Thoracic aorta (tissue), 2 donors: ENCODE data around the gene NCOA6. TPM values are rescaled to one million over a fixed set of nuclear protein-coding genes. Genes with fewer than 3 reads are reported as not detected.

Experiments used
- ATAC-seq: fragments of 150-250 bp; one replicate; pipeline ENCODE4 v1.8.0; 2017; ENCODE audit warnings: low read depth; ENCODE audit not compliant: insufficient number of reproducible peaks, low FRiP score
- DNase-seq: peaks from one replicate; pipeline ENCODE4 v3.0.0-alpha.2; 2020; ENCODE audit warnings: low spot score
- H3K27ac ChIP-seq, 2 donors: fragments of 200-600 bp; sonication (generic); 1 replicate in 1 of 2; 2 replicates in 1 of 2; pipeline ENCODE4 v1.5.1; 2016; ENCODE audit warnings: mild to moderate bottlenecking in 2 of 2, moderate library complexity in 2 of 2
- H3K27me3 ChIP-seq: fragments of 200-600 bp; sonication (generic); replicated peaks from 2 replicates; pipeline ENCODE4 v1.6.0; 2016; ENCODE audit warnings: mild to moderate bottlenecking; ENCODE audit not compliant: insufficient read depth
- H3K36me3 ChIP-seq: fragments of 200-600 bp; sonication (generic); one replicate; pipeline ENCODE4 v1.5.1; 2016
- H3K4me1 ChIP-seq, 2 donors: fragments of 200-600 bp; sonication (generic); 1 replicate in 1 of 2; 2 replicates in 1 of 2; pipeline versions ENCODE4 v1.5.1 to v1.6.0; 2016; ENCODE audit warnings: low read depth in 2 of 2, mild to moderate bottlenecking in 1 of 2; ENCODE audit not compliant: control insufficient read depth in 1 of 2
- H3K4me3 ChIP-seq: fragments of 200-600 bp; sonication (generic); 2 replicates; pipeline ENCODE4 v1.5.1; 2016; ENCODE audit warnings: mild to moderate bottlenecking
- H3K9me3 ChIP-seq: fragments of 200-600 bp; sonication (generic); 2 replicates; pipeline ENCODE4 v1.5.1; 2016
- total RNA-seq, 2 donors: library from RNA; depleted of rRNA; stranded (reverse); fragments of >200 nt; gene quantifications; one replicate each; pipeline versions ENCODE4 v1.1.0 to v1.2.3, GENCODE V29; 2016
- TF ChIP-seq, protein P1 (sequence below): fragments of 200-600 bp; sonication (generic); IDR thresholded peaks from one replicate; pipeline ENCODE4 v1.5.1; 2019; ENCODE audit warnings: antibody characterized with exemption

NCOA6 gene
- total RNA-seq, 2 donors from 2014 or later, result 14.8 to 21.4 TPM

DNA sequence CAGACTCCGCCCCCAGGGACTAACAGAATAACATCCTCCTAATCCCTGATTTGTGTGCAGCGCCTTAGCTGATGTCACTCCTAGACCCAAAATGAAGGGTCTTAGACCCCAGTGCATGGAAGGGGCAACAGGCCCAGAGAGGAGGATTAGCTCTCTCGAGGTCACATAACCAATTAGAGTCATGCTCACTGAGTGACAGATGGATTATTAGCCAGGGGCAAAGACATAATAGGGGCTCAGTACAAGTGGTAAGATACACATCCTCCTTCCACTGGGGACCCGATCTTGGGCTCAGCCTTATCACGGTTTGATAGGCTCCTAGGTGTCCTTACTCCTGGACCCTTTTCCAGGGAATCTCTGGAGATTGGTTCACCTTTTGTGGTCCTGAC is 120.4 kb downstream of the NCOA6 start:
- ATAC-seq (no peak), DNase-seq (no peak)
- H3K4me1 ChIP-seq, result peaks cover 6 to 17% of the 10 kb centered on the region in 2 donors

DNA sequence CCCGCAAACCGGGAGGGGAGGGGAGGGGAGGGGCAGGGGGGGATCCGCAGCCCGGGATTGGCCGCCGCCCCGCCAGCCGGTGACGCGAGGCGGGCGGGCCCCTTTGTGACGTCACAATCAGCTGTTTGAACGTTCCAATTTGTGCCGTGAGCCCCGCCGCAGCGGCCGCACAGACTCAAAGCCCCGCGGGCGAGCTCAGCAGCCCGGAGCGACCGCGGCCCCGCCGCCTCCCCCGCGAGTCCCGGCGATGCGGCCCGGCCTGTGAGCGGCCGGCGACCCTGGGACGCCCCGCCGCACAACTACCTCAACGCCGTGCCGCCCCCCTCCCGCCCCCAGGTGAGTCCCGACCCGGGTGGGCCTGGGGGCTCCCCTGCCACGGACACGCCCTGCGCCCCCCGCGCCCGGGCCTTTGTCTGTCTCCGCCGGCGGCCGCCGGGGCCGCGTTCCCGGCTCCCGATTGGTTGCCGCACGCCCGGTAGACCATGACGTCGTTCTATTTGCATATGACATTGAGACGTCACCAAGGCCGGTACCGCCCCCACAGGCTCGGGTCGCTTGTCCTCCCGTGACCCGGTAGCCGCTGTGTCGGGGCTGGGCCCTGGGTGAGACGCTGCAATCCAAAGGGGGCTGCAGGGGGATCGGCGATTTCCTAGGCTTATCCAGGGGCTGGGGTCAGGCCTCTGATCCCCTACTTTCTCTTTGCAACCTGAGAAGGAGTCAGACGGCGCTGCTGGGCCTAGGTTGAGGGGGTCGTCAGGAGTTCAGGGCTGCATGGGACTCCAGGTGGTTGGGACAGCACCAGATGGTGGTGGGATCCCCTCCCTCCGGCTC is 121.1 kb downstream of the NCOA6 start, which contains the start of gene TP53INP2:
TP53INP2 (plus strand) TSS at position 168 of the 831 bp plus-strand sequence. CDS start 4,396 bp downstream, outside the sequence.
- no peaks in the 10 kb centered on the region for H3K27me3 ChIP-seq
- H3K9me3 ChIP-seq, result no peaks in the 10 kb centered on the region
- peak; percentile 80 for DNase-seq
- peak within 1 kb of the TSS; percentile 99 for H3K27ac ChIP-seq
- ATAC-seq, result peak; percentile 80
- no peaks in the 10 kb centered on the region for H3K36me3 ChIP-seq
- TF ChIP-seq, protein P1, sequence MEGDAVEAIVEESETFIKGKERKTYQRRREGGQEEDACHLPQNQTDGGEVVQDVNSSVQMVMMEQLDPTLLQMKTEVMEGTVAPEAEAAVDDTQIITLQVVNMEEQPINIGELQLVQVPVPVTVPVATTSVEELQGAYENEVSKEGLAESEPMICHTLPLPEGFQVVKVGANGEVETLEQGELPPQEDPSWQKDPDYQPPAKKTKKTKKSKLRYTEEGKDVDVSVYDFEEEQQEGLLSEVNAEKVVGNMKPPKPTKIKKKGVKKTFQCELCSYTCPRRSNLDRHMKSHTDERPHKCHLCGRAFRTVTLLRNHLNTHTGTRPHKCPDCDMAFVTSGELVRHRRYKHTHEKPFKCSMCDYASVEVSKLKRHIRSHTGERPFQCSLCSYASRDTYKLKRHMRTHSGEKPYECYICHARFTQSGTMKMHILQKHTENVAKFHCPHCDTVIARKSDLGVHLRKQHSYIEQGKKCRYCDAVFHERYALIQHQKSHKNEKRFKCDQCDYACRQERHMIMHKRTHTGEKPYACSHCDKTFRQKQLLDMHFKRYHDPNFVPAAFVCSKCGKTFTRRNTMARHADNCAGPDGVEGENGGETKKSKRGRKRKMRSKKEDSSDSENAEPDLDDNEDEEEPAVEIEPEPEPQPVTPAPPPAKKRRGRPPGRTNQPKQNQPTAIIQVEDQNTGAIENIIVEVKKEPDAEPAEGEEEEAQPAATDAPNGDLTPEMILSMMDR, result no peak
- H3K4me1 ChIP-seq, result peaks cover 6 to 17% of the 10 kb centered on the region in 2 donors
- H3K4me3 ChIP-seq, result peak within 1 kb of the TSS; percentile 92

More for the DNA sequence above, 120.4 kb downstream of the NCOA6 start:
- Histone ChIP-seq H3K4me3 (peak overlapping the region; percentile 92), H3K27ac (peak overlapping the region; percentile 99), H3K36me3 (no peaks in the 10 kb centered on the region), H3K27me3 (no peaks in the 10 kb centered on the region), H3K9me3 (no peaks in the 10 kb centered on the region)
- TF ChIP-seq, protein P1, result no peak

DNA sequence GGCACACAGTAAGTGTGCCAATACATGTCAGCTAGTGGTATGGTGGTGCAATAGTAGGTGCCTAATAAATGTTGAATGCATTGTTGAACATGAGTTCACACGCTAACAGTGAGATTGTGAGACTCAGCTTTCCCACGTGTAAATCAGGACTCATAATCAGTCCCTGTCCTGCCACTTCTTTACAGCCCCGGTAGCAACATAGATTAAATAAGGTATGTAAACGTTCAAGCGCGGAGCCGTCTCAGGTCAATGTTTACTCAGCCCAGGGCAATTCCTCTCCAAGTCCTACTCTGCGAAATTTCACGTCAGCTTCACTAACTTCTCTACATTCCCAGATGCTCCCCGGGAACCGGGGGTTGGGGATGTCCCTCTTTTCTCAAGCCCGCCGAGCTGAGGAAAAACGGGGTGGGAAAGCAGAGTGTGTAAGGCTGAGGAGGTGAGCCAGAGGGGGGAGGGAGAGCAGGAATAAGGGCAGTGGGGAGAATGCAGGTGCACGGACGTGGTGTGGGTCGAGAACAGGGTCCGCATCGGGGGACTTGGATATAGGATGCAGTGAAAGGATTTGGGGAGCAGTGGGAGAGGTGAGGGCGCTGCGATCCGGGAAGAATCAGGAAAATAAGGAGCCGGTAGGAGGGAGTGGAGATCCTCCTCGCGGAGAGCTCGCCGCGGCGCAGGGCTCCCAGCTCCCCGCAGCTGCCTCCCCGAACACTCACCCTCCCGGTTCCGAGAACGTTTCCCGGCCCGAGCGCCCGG is 121.9 kb downstream of the NCOA6 start:
- DNase-seq, result no peak
- H3K36me3 ChIP-seq, result no peaks in the 10 kb centered on the region
- TF ChIP-seq, protein P1, result no peak

DNA sequence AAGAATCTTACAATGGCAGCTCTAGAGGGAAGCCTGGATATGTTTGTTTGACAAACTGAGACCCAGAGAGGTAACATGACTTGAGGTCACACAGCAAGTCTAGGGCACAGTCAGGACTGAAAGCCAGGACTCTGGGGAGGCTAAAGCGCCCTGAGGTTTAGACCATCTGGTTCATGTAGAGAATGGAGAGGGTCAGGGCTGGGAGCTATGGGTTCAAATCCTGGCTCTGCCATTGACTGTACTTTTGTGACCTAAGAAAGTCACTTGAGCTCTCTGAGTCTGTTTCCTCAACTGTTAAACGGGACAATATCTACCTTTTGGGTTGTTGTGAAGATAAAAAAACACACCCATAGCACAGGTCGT is 122.4 kb downstream of the NCOA6 start:
- Histone ChIP-seq H3K4me1 (peaks cover 6 to 11% of the 10 kb centered on the region in 2 donors), H3K27ac (no peak overlapping the region), H3K27me3 (no peaks in the 10 kb centered on the region), H3K4me3 (peak overlapping the region; percentile 92), H3K9me3 (no peaks in the 10 kb centered on the region), H3K36me3 (no peaks in the 10 kb centered on the region)
- no peak for ATAC-seq
- no peak for DNase-seq
- TF ChIP-seq, protein P1, result no peak

More for the DNA sequence above, 121.9 kb downstream of the NCOA6 start:
- Histone ChIP-seq H3K9me3 (no peaks in the 10 kb centered on the region), H3K27ac (peak overlapping the region; percentile 99), H3K27me3 (no peaks in the 10 kb centered on the region), H3K4me3 (peak overlapping the region; percentile 92), H3K4me1 (peaks cover 6 to 13% of the 10 kb centered on the region in 2 donors)
- no peak for ATAC-seq
